ENCODE data around the gene C1orf74.

GRCh38 chr1:209777587-209777986 lies 6.8 kb downstream of the C1orf74 start:
- TF ChIP-seq CSRNP3 (CRISPR knock-in tag; IDR thresholded peaks at IDR 0.05): no peak
- no peak for TF ChIP-seq CREB5 (CRISPR knock-in tag; IDR thresholded peaks at IDR 0.05; ENCODE audit: low read depth)
- TF ChIP-seq ZC3H10 (CRISPR knock-in tag; IDR thresholded peaks at IDR 0.05): no peak
- no peak for TF ChIP-seq BACH2 (CRISPR knock-in tag; IDR thresholded peaks at IDR 0.05; ENCODE audit: borderline replicate concordance)
- no peak for TF ChIP-seq TCF4 (CRISPR knock-in tag; IDR thresholded peaks at IDR 0.05; ENCODE audit: borderline replicate concordance)
- no peak for TF ChIP-seq SNAI2 (CRISPR knock-in tag; IDR thresholded peaks at IDR 0.05)

Data from SK-N-SH treated with all-trans-retinoic acid at 6 μM for 48 hours (cell line).